Glutamatergic neuron (in vitro differentiated cells): ENCODE data around the gene TBC1D25. TPM values are rescaled to one million over a fixed set of nuclear protein-coding genes. Genes with fewer than 3 reads are reported as not detected.

ENCODE experiments used
- DNase-seq: peaks from one replicate; pipeline ENCODE4 v3.0.0; 2022
- H3K27ac Mint-ChIP-seq: one replicate; pipeline ENCODE4 v1.8.0; 2020; ENCODE audit warnings: mild to moderate bottlenecking, mixed read lengths, inconsistent platforms; ENCODE audit not compliant: unreplicated experiment
- H3K27me3 Mint-ChIP-seq: one replicate; pipeline ENCODE4 v1.8.0; 2020; ENCODE audit warnings: mild to moderate bottlenecking, moderate library complexity, mixed read lengths, inconsistent platforms; ENCODE audit not compliant: unreplicated experiment
- H3K36me3 Mint-ChIP-seq: one replicate; pipeline ENCODE4 v1.8.0; 2020; ENCODE audit warnings: mild to moderate bottlenecking, mixed read lengths, inconsistent platforms; ENCODE audit not compliant: unreplicated experiment
- H3K4me1 Mint-ChIP-seq: one replicate; pipeline ENCODE4 v1.8.0; 2020; ENCODE audit warnings: mild to moderate bottlenecking, low read depth, mixed read lengths, inconsistent platforms; ENCODE audit not compliant: unreplicated experiment
- H3K4me3 Mint-ChIP-seq: one replicate; pipeline ENCODE4 v1.8.0; 2020; ENCODE audit warnings: mild to moderate bottlenecking, mixed read lengths, inconsistent platforms; ENCODE audit not compliant: unreplicated experiment
- H3K9me3 Mint-ChIP-seq: one replicate; pipeline ENCODE4 v1.8.0; 2020; ENCODE audit warnings: mild to moderate bottlenecking, moderate library complexity, mixed read lengths, inconsistent platforms; ENCODE audit not compliant: unreplicated experiment
- CTCF ChIP-seq: fragments of 200-600 bp; sonication (generic); IDR thresholded peaks from one replicate; pipeline ENCODE4 v1.5.0; 2021; ENCODE audit not compliant: partially characterized antibody, unreplicated experiment
- total RNA-seq: library from RNA; stranded (reverse); fragmentation: NEBNext Ultra II Directional; extraction: Animal tissue kit (Norgen Biotek cat#: 25700); gene quantifications from one replicate; pipeline ENCODE4 v1.2.1, GENCODE V29; 2021; ENCODE audit not compliant: unreplicated experiment

The TBC1D25 gene
- total RNA-seq, 1 donor from 2014 or later, result 34.3 TPM

GRCh38 chrX:48558271-48558670 is 18.8 kb downstream of the TBC1D25 start:
- Mint-ChIP-seq H3K36me3 (no peaks in the 10 kb centered on the region), H3K4me3 (no peak overlapping the region), H3K4me1 (no peaks in the 10 kb centered on the region), H3K27ac (no peak overlapping the region), H3K27me3 (peaks cover 1% of the 10 kb centered on the region), H3K9me3 (no peaks in the 10 kb centered on the region)
- DNase-seq, result no peak
- TF ChIP-seq CTCF, result no peak

- DNase-seq, result no peak
- H3K27me3 Mint-ChIP-seq, result peaks cover 1% of the 10 kb centered on the region
- no peak overlapping the region for H3K4me3 Mint-ChIP-seq
- H3K27ac Mint-ChIP-seq, result no peak overlapping the region
- no peaks in the 10 kb centered on the region for H3K4me1 Mint-ChIP-seq
- no peak for TF ChIP-seq CTCF
- H3K9me3 Mint-ChIP-seq, result no peaks in the 10 kb centered on the region
- H3K36me3 Mint-ChIP-seq, result no peaks in the 10 kb centered on the region
Observed at GRCh38 chrX:48559636-48560035, 20.1 kb downstream of the TBC1D25 start.

- Mint-ChIP-seq H3K27me3 (peaks cover 1% of the 10 kb centered on the region), H3K4me3 (no peak overlapping the region), H3K9me3 (no peaks in the 10 kb centered on the region), H3K36me3 (no peaks in the 10 kb centered on the region), H3K27ac (no peak overlapping the region), H3K4me1 (no peaks in the 10 kb centered on the region)
- no peak for TF ChIP-seq CTCF
- no peak for DNase-seq
Observed at GRCh38 chrX:48560056-48560455, 20.5 kb downstream of the TBC1D25 start.

- H3K4me1 Mint-ChIP-seq, result no peaks in the 10 kb centered on the region
- no peak for TF ChIP-seq CTCF
- no peak overlapping the region for H3K4me3 Mint-ChIP-seq
- peaks cover 1% of the 10 kb centered on the region for H3K27me3 Mint-ChIP-seq
- no peak overlapping the region for H3K27ac Mint-ChIP-seq
- H3K9me3 Mint-ChIP-seq, result no peaks in the 10 kb centered on the region
- no peaks in the 10 kb centered on the region for H3K36me3 Mint-ChIP-seq
- DNase-seq, result no peak
Observed at GRCh38 chrX:48560681-48561080, 21.2 kb downstream of the TBC1D25 start.

GRCh38 chrX:48569958-48570357 is 30.4 kb downstream of the TBC1D25 start:
- Mint-ChIP-seq H3K27me3 (peaks cover 9% of the 10 kb centered on the region), H3K4me1 (peaks cover 4% of the 10 kb centered on the region), H3K4me3 (no peak overlapping the region), H3K27ac (no peak overlapping the region), H3K9me3 (peaks cover 8% of the 10 kb centered on the region), H3K36me3 (no peaks in the 10 kb centered on the region)
- TF ChIP-seq CTCF, result no peak
- no peak for DNase-seq
